ENCODE results near the gene MYOCD. TPM values are rescaled to one million over a fixed set of nuclear protein-coding genes. Genes with fewer than 3 reads are reported as not detected.

MYOCD gene
- total RNA-seq, 4 donors from 2014 or later = 0.65 to 8.5 (median 0.98) TPM

GRCh38 chr17:12664894-12665262, 812 bp upstream of the MYOCD start:
- TF ChIP-seq, protein P1, sequence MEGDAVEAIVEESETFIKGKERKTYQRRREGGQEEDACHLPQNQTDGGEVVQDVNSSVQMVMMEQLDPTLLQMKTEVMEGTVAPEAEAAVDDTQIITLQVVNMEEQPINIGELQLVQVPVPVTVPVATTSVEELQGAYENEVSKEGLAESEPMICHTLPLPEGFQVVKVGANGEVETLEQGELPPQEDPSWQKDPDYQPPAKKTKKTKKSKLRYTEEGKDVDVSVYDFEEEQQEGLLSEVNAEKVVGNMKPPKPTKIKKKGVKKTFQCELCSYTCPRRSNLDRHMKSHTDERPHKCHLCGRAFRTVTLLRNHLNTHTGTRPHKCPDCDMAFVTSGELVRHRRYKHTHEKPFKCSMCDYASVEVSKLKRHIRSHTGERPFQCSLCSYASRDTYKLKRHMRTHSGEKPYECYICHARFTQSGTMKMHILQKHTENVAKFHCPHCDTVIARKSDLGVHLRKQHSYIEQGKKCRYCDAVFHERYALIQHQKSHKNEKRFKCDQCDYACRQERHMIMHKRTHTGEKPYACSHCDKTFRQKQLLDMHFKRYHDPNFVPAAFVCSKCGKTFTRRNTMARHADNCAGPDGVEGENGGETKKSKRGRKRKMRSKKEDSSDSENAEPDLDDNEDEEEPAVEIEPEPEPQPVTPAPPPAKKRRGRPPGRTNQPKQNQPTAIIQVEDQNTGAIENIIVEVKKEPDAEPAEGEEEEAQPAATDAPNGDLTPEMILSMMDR (IDR thresholded peaks at IDR 0.05; ENCODE audit: low read depth) = no peak

- TF ChIP-seq, protein P1 (IDR thresholded peaks at IDR 0.05; ENCODE audit: low read depth) = no peak
Measured at GRCh38 chr17:12666718-12667117, 1.0 kb downstream of the MYOCD start.

DNA sequence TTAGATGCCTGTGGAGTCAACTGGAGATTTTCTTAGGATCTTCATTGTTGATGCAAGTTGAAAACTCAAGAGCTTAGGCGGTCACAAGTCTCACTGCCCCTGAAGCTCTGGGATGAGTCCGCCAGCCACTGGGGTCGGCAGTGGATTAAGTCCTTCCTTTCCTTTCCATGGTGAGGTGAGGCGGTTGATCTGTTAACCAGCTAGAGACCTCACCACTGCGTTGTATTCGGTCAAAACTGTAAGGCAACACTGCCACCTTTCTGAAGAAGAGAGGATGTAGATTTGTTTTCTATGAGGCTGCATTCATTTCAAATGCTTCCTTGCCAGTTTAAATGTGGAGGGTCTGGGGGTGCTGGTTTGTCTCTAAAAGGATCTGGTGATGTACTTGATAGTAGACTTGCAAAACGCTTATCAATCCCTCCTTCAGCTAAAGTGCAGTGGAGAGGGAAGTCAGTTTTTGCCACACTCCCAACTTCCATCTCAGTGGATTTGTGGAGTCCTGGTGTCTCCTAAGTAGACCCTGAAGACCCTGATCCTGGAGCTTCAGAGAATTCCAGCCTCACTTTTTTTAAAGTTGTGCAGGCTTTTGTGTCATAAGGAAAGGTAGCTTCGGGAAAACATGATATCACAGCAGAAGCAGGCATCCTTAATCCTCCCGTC, 1.7 kb downstream of the MYOCD start:
- TF ChIP-seq, protein P1 (IDR thresholded peaks at IDR 0.05; ENCODE audit: low read depth) = no peak

DNA sequence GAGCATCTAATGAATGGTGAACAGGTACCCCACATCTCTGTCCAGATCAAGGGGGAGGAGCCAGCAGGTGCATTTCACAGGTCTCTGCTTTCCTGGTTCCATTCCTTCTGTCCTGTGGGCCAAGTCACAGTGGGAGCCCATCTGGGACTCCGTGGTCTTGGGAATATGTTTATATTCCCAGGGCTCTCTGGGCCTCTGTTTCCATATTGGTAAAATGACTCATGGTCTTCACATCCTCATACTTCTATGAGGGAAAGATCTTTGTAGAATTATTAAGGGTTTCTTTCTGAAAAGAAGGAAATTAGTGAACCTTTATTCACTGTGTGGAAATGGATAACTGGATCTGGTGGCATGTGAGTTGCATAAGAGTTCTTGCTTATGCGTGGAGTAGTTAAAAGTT, 6.2 kb downstream of the MYOCD start:
- TF ChIP-seq, protein P1 (IDR thresholded peaks at IDR 0.05; ENCODE audit: low read depth) = no peak

GRCh38 chr17:12672947-12673346, 7.3 kb downstream of the MYOCD start:
- TF ChIP-seq, protein P1 (IDR thresholded peaks at IDR 0.05; ENCODE audit: low read depth) = no peak

DNA sequence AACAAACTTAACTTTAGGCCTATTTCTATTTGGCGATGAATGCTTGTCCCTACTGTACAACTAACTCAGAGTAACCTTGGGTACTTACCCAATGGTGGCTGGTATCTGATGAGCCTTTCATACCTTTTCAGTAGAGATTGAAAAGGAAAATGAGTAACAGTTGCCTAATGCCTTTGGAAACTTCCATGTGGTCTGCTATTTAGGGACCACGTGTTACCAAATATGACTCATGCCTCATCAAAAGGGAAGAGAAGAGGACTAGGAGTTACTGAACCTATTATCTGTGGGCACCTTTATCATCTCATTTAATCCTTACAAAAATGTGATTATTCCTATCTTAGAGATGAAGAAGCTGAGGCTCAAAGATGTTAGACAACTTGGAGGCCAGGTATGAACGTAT, 8.1 kb downstream of the MYOCD start:
- TF ChIP-seq, protein P1 (IDR thresholded peaks at IDR 0.05; ENCODE audit: low read depth) = no peak

- TF ChIP-seq, protein P1 (IDR thresholded peaks at IDR 0.05; ENCODE audit: low read depth) = no peak
Measured at GRCh38 chr17:12680407-12680897, 14.8 kb downstream of the MYOCD start.
